ENCODE data around the gene PPT1.
"Not testable (repeated sequence)": the region's sequence is repeated elsewhere in the genome, so short reads cannot be mapped to it uniquely, and the experiment has no call there.

Gene PPT1

DNA sequence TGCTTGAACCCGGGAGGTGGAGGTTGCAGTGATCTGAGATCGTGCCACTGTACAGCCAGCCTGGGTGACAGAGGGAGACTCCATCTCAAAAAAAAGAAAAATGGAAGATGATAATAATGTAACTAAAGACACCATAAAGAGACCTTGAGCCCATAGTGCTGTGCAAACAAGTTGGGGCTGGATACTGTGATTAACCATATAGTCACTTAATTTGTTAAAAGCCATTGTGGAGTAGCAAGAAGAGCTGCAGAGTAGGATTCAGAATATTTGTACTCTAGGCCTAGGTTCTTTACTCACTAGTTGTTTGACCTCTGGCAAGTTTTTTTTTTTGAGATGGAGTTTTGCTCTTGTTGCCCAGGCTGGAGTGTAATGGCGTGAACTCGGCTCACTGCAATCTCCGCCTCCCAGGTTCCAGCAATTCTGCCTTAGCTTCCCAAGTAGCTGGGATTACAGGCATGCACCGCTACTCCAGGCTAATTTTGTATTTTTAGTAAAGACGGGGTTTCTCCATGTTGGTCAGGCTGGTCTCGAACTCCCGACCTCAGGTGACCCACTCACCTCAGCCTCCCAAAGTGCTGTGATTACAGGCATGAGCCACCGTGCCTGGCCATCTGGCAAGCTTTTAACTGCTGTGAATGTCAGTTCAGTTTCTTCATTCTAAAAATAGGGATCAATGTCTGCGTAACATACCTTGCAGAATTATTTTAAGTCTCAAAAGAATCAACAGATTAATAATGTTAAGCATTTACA, 43.7 kb downstream of the PPT1 start:
- no peak for DNase-seq

DNA sequence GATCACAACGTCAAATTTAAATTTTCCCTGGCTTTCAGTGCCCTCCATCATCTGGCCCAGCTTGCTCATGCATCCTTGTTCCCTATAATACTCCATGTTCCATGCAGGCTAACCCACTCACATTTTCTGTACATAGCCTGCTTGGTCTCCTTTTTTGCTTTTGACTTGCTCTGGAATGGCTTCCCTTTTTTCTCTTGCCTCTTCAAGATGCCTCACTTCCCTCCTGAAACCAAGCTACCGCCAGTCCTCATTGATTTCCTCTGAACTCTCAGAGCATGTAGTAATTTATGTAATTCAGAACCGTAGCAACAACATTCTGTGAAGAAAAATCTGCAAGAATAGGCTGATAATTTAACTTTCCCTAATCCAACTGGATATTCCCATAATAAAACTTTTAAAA, 46.2 kb downstream of the PPT1 start:
- DNase-seq, result no peak

DNA sequence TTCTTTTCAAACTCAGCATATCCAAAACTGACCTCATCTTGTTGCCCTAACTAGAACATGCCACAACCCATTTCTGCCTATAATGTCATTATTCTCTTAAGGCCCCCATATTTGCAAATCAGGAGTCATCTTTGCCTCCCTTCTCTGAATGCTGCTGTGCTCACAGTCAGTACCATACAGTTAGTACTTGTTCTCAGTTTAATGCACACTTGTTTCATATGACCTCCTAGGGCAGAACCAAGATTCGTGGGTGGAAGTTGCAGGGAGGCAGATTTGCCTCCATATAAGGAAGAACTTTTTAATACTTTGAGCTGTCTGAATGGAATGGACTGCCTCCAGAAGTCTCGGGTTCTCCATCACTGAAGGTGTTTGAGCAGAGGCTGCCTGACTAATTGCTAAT, 47.3 kb downstream of the PPT1 start:
- no peak for DNase-seq

DNA sequence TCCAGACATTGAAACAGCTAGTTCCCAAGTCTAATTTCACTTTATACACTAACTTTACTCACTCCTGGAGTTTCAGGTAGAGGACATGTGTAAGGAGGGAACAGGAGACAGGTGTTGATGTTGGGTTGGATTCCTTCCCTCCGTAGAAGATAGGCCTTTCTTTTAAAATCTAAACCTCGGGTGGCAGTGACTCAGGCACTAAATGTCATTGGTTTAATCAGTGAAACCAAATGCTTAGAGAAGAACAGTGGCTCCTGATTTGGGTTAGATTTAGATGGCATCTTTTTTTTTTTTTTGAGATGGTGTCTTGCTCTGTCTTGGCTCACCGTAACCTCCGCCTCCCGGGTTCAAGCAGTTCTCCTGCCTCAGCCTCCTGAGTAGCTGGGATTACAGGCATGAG, 49.3 kb downstream of the PPT1 start:
- DNase-seq, result no peak

DNA sequence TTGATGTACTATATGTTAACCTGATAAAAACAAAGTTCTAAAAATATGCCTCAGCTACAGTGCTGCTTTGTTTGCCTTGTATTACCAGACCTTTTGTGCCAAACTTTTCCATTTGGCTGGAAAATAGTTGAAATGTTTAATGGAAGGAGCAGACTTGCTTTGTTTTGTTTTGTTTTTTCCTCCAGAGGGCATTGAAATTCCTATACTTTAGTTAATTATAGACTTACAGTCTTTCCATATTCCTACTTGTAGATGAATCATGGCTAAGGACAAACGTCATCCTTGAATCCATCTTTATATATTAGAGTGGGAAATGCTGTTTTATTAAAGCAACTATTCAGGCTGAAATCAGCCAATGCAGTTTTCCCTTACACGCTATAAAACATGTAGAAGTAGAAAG, 49.8 kb downstream of the PPT1 start:
- no peak for DNase-seq

DNA sequence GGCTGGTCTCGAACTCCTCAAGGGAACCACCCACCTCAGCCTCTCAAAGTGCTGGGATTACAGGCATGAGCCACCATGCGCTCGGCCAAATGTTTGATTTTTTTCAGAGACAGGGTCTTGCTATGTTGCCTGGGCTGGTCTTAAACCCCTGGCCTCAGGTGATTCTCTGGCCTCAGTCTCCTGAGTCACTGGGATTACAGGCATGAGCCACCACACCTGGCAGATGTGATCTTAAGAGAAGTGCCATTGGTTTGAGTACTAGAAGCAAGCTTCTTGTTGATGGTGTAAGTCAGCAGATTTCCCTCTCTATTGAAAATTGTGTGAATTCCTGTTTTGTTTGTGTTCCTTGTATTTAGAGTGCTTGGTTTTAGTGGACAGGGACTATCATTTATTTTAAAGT, 51.3 kb downstream of the PPT1 start:
- no peak for DNase-seq

DNA sequence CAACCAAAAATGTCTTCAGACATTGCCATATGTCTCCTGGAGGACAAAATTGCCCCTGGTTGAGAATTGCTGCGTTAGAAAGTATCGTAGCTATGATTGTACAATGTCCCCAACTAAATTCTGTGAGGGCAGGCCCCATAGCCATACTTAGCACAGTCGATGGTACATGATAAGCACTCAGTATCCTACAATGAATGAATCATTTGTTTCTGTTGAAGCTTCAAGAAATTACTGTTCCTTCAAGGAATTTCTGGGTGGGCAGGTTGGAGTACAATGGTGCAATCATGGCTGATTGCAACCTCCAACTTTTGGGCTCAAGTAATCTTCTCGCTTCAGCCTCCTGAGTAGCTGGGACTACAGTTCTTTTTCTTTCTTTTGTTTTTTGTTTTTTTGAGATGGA, 51.9 kb downstream of the PPT1 start:
- no peak for DNase-seq

DNA sequence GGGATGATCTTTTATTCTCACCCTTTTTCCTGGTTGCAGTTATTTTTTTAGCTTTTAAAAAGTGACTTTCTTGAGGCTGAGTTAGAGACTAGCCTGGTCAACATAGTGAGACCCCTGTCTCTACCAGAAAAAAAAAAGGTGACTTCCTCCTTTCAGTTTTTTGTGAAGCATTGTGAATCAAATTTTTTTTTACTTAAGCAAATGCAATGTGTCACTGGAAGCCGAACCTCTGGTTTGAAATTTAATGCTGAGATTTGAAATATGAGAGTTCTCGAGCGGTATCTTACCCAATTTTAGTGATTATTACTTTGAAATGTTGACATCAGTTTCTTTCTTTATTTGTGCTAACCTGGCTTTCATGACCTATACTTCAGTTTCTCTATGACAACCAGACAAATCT, 52.9 kb downstream of the PPT1 start:
- no peak for DNase-seq

DNA sequence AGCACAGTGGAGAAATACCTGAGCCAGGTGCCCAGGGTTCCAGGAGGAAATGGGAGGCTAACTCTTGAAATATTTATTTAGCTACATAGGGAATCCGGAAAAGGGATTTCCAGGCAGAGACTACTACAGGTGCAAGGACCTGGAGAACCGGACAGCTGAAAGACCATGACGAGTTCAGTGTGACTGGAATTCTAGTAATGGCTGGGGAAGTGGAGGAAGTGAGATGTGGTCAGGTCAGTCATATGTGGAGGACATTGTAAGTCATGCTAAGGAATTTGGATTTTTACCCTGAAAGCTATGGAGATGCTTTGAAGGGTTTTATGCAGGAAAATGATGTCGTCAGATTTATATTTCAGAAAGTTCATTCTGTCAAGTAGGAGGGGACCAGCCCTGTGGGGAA, 54.7 kb downstream of the PPT1 start:
- no peak for DNase-seq

DNA sequence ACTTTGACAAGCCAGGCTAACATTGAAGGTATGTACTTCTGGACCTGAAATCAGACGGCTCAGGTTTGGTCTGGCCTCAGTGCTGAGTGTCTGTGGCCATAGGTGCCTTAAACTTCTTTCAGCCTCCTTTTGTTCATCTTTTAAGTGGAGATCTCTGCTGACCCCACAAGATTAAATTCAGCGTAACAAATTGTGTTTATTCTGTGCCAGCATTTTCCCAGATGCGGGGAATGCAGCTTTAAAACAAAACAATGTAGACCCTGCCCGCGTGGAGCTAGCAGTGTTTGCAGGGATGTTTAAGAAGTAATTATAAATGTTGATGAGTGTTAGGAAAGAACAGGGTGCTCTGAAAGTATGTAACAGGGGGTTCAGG, 55.6 kb downstream of the PPT1 start:
- DNase-seq, result no peak

DNA sequence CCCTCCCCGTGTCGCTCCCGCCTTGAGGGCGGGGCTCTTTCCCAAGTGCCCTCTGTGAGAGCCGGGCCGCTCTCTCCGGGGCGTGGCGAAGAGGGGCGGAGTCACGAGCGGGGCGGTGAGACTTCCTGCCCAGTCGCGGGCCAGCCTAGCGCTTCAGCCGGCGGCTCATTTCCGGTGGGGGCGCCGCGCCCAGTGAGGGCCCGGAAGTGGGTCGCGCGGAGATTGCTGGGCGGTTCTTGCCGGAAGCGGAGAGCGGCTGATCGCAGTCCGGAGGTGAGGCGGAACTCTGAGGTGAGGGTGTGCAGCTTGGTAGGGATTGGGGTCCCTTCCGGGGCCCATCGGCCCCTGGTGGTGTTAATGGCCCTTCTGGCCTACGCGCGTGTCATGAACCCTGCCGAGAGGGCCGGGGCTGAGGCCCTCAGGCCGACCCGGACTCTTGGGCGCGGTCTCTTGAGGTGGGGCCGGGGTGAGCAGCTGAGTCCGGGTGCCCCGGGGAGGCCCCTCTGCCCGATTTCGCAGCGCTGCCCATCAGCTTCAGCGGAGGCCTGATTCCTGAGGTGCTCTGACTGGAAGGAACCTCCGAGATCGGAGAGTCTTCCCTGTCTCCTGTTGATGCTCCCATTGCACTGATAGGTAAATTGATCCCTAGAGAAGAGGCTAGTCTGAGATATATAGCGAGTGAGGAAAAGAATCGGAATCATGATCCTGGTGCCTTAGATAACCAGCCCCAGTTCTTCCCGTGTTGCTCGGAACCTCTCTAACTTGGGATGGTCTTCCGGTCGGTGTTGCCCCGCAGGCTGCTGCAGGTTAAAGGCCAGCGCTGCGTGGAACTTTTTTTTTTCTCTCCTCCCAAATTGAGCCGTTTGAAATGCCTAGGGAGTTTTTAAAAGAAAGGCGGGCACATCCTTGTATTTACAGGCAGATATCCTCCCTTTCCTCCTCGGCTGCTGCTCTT, 56.3 kb downstream of the PPT1 start, which contains the start of gene CAP1:
Gene CAP1, plus strand, starts transcription at position 219 of the 955 bp plus-strand sequence. CDS start 18,618 bp downstream, outside the sequence.
- peak; percentile 100 for DNase-seq

DNA sequence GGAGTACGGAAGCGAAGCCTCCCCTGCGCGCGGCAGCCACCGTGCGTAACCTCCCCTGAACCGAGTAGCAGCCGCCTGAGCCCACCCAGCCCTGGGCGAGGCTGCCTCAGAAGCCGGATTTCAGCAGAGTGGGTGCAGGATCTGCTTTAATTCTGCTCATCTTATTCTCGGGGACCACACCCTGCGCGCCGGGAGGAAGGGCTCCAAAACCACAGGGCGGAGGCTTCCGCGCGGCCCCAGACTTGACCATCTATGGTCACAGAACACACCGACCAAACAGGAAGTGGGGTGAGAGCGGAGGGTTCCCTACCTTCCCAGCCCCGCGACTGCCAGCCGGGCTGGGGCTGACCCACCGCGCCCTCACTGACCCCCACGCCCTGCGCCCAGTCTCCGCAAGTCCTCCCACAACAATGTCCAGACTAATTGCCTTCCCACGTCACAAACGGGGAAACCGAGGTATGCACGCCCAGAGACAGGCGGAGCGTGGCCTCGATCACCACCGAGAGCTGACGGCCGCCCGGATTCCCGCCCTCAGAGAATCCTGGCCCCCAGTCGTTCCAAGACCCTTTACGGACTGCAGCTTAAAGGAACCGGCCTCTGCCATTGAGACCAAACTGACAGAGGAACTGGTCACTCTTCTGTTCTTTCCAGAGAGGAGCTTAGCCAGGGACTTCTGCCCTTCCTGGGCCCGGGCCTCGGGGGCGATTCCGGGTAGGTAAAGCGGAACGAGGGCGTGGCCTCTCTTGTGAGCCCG, 57.1 kb downstream of the PPT1 start:
- peak; percentile 80 for DNase-seq

DNA sequence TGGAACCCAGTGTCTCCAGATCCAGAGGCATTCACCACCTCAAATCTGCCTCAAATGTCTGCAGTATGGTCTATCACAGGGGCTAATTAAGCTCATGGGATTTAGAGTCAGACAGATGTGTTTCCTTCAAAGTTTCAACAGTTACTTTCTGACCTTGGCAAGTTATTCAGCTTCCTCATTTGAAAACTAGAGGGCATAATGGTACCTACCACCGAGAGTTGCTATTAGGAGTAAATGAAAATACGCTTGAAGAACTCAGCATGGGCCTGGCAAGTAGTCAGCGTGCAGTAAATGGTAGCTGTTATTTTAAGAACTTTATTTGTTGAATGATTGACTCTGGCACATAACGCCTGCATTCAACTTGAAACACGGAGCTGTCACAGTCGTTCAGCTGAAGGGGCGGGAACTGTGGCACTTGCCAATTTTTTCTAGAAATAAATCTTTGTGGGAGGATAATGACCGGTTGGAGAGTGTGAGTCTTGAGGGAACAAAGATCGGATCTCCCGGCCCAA, 57.8 kb downstream of the PPT1 start:
- DNase-seq, result peak; percentile 53

DNA sequence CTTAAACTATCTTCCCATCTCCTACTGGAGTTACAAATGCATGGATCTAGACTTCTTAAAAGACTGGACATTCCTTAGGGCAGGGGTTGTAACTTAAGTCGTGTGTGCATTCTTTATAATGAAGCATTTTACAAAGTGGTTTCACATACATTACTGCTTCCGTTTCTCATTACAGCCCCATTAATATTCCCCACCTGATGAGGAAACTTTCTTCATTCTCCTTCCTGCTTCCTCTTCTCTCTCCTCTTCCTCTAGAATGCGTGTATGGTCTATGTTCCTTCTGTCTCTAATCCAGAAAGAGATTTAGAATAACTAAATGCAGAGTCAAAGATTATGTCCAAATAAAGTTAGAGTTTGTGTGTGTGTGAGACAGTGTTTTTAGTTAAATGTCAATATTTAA, 58.4 kb downstream of the PPT1 start:
- DNase-seq, result no peak

DNA sequence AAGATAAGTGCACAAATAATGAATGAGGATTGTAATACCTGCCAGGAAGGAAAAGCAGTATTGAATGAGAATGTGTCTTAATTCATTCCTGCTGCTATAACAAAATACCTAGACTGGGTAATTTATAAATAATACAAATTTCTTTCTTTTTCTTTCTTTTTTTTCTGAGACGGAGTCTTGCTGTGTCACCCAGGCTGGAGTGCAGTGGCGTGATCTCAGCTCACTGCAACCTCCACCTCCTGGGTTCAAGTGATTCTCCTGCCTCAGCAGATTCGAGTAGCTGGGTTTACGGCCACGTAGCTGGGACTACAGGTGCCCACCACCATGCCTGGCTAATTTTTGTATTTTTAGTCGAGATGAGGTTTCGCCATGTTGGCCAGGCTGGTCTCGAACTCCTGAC, 59.8 kb downstream of the PPT1 start:
- DNase-seq, result not testable (repeated sequence)

DNA sequence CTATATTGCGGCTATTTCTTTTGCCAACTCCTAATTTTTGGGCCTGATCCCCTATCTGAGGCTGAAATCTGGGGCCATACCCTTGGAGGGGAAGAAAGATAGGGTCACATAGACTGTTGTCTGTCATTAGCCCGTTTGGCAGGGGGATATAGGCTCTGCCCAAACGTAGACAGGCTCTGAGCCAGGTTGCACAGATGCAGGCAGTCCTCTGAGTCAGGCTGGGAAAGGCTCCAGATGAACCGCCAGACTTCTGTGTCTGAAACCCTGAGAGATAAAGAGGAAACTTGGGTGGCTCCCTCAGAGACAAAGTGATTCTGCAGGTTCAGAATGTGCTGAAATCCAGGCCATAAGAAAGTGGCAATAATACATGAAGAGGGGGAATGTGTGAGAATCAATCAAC, 60.5 kb downstream of the PPT1 start:
- DNase-seq, result no peak

DNA sequence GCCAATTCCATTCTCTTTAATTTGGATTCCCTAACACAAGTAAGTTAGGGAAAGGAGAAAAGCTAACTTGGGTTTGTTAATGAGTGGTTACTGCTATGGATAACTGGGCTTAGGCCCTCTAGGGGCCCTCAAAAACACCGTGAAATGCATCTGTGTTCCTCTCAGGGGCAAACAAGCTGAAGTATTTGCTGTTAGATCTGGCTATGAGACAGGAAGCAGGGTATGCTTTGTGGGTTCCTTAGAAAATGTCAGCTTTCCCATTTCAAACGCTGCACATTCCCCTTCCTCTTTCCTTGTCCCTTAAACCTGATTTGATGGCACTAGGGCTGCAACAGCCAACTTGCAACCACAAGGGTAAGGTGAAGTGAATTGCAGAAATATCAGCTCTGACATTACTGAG, 62.2 kb downstream of the PPT1 start:
- peak; percentile 29 for DNase-seq

DNA sequence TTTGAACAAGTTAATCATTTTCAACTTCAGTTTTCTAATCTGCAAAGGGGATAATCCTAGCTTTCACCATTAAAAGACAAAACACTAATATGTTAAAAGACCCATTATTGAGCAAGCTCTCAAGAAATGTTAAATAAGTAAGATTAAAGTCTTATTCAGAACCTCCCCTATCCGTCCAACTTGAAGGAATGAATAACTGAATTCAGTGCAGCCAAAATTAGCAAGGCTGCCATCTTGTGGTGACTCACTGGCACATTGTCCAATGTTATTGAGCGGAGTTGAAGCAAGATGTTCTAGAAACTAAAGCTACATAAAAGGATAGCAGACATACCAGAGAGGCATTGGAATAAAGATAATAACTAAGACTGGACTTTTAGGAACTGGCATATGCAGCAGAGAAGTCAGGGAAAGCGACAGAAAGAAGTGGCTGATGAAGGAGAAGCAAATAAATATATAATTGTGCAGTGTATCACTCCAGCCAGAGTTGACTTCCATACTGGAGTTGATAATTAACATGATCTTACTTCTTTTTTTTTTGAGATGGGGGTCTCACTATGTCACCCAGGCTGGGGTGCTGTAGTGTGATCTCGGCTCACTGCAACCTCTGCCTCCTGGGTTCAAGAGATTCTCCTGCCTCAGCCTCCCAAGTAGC, 64.7 kb downstream of the PPT1 start:
- DNase-seq, result peak; percentile 70

DNA sequence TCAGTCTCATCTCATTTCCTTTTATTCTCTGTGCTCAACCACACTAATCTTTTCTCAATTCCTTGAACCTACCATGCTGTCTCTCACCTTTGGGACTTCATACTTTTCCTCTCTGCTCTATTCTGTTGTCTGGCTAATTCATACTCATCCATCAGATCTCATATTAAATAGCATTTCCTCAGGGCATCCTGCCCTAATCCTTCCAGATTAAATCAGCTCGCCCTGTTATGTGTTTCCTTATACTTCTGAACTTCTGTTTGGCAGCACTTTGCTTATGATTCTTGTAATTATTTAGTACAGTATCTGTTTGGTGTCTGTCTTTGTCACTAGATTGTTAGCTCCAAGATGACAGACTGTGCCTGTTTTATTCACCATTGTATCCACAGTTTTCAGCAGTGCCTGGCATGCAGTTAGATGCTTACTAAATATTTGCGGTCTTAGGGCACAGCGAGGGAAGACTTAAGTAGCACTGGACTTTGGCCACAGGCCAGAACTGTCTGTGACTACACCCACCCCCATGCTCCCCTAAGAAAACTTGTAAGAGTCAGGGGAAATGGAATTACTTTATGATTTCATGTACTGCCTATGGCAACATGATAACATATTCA, 66.4 kb downstream of the PPT1 start:
- no peak for DNase-seq

DNA sequence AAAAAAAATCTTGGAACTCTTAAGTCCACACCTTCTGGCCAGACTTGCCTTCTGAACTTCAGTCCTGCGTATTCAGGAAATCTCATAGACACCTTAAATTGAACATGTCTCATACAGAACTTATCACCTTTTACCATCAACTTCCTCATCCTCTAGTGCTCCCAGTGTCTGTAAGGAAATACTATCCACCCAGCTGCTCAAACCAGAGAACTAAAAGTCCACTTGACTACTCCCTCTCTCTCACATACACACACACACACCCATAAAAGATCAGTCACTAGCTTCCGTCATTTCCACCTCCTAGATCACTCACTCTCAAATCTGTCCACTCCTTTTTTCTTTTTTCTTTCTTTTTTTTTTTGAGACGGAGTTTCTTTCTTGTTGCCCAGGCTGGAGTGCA, 67.4 kb downstream of the PPT1 start:
- DNase-seq, result no peak

DNA sequence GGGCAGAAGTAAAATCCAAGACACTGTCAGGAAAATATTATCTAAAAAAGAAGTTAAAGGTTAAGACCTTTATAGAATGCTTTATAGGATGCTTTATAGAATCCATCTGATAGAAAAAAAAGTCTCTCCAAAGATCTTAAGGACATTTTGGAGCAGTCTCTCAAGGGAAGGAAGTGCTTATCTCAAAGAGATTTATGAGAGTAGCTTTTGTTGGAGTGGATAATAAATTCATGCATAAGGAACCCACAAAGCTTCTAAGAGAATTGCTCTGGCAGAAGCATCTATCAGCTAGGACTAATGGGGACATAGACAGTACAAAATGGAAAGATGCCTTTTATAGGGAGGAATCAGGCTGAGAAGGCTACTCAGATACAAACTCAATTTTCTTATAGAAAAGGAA, 69.4 kb downstream of the PPT1 start:
- no peak for DNase-seq

DNA sequence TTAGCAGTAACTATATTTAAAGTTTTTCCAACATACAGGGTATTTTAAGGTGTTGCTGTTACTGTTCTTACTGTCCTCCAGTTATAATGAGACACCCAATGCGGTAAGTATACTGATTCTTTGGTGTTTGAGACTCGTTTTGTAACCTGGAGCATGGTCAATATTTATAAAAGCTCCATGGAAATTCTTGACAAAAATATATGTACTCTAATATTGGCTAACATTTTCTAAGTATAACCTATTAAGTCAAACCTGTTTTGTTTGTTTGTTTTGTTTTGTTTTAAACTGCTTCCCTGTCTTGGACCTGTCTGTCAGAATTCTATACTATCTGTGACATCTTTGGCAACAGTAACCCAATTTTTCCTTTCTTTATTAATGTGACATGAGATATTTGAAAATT, 72.4 kb downstream of the PPT1 start:
- no peak for DNase-seq
